GM12892 (cell line): ENCODE data around the gene TNK2.

Experiments used
- POLR2AphosphoS5 ChIP-seq: IDR thresholded peaks from 2 replicates; pipeline ENCODE4 v1.6.1; 2011; ENCODE audit warnings: low read depth, low read length, control low read depth
- TAF1 ChIP-seq: IDR thresholded peaks from 2 replicates; pipeline ENCODE4 v1.6.1; 2011; ENCODE audit warnings: low read depth, mild to moderate bottlenecking, control low read depth, low read length, borderline replicate concordance

GRCh38 chr3:195870937-195871336 lies 37.4 kb downstream of the TNK2 start:
- TF ChIP-seq POLR2AphosphoS5 (no peak), TAF1 (no peak)
